Measurements from ENCODE around the gene ELMOD3.
"Not testable (repeated sequence)": the region's sequence is repeated elsewhere in the genome, so short reads cannot be mapped to it uniquely, and the experiment has no call there.

Gene ELMOD3

GRCh38 chr2:85318222-85319074, 36.1 kb upstream of the ELMOD3 start:
- Histone ChIP-seq H3K36me3 (peaks cover 89 to 100% (median 98%) of the 10 kb centered on the region in 11 experiments), H3K4me3 (no peak overlapping the region), H3K27me3 (no peaks in the 10 kb centered on the region), H3K4me1 (peaks cover 16 to 67% (median 34%) of the 10 kb centered on the region in 10 experiments; a peak in 19 of 20 replicates), H4K20me1 (peaks cover 80 to 100% (median 100%) of the 10 kb centered on the region in 11 experiments), H3K9me3 (replicated peaks in 1 of 11) (no peaks in the 10 kb centered on the region), H3K4me2 (peak overlapping the region in 3 of 11 experiments; percentile 25 to 99 (median 99); a peak in 5 of 22 replicates), H3K9ac (no peak overlapping the region; a peak in 1 of 22 replicates), H3K27ac (peak overlapping the region in 1 of 11 experiments; percentile 11; a peak in 1 of 22 replicates)
- TF ChIP-seq Cebpa-rat (IDR thresholded peaks at IDR 0.05): no peak

GRCh38 chr2:85319796-85320195, 34.8 kb upstream of the ELMOD3 start:
- Histone ChIP-seq H4K20me1 (peaks cover 86 to 100% (median 100%) of the 10 kb centered on the region in 11 experiments), H3K4me1 (peaks cover 28 to 70% (median 48%) of the 10 kb centered on the region in 10 experiments), H3K27me3 (no peaks in the 10 kb centered on the region), H3K9me3 (replicated peaks in 1 of 11) (no peaks in the 10 kb centered on the region), H3K4me3 (no peak overlapping the region), H3K9ac (peak overlapping the region in 2 of 11 experiments; percentile 31 to 37; a peak in 3 of 22 replicates), H3K4me2 (peak overlapping the region in 6 of 11 experiments; percentile 2 to 99 (median 94); a peak in 8 of 22 replicates), H3K27ac (no peak overlapping the region), H3K36me3 (peaks cover 94 to 100% (median 98%) of the 10 kb centered on the region in 11 experiments)
- no peak for TF ChIP-seq Cebpa-rat (IDR thresholded peaks at IDR 0.05)

GRCh38 chr2:85323351-85323987, 31.1 kb upstream of the ELMOD3 start:
- peaks cover 80 to 88% (median 87%) of the 10 kb centered on the region in 11 experiments for H3K36me3 ChIP-seq
- H3K4me2 ChIP-seq: peak overlapping the region; percentile 9 to 99 (median 94)
- peak overlapping the region in 5 of 10 experiments; percentile 20 to 95 (median 85); a peak in 5 of 20 replicates for H3K4me3 ChIP-seq
- peaks cover 41 to 76% (median 57%) of the 10 kb centered on the region in 10 experiments for H3K4me1 ChIP-seq
- no peak for TF ChIP-seq Cebpa-rat (IDR thresholded peaks at IDR 0.05)
- H3K27ac ChIP-seq: no peak overlapping the region
- H4K20me1 ChIP-seq: peaks cover 81 to 90% (median 84%) of the 10 kb centered on the region in 11 experiments
- no peaks in the 10 kb centered on the region for H3K27me3 ChIP-seq
- no peaks in the 10 kb centered on the region for H3K9me3 ChIP-seq (replicated peaks in 1 of 11)
- H3K9ac ChIP-seq: peak overlapping the region in 2 of 11 experiments; percentile 33 to 41; a peak in 3 of 22 replicates

GRCh38 chr2:85323988-85324367, 30.6 kb upstream of the ELMOD3 start:
- peak overlapping the region; percentile 25 to 99 (median 95); a peak in 21 of 22 replicates for H3K4me2 ChIP-seq
- peaks cover 46 to 76% (median 59%) of the 10 kb centered on the region in 10 experiments for H3K4me1 ChIP-seq
- peaks cover 75 to 83% (median 82%) of the 10 kb centered on the region in 11 experiments for H3K36me3 ChIP-seq
- H3K4me3 ChIP-seq: peak overlapping the region in 6 of 10 experiments; percentile 20 to 97 (median 90); a peak in 8 of 20 replicates
- peaks cover 76 to 85% (median 79%) of the 10 kb centered on the region in 11 experiments for H4K20me1 ChIP-seq
- H3K9me3 ChIP-seq (replicated peaks in 1 of 11); H3K27ac ChIP-seq; H3K27me3 ChIP-seq: not testable (repeated sequence)
- H3K9ac ChIP-seq: peak overlapping the region in 2 of 11 experiments; percentile 33 to 41; a peak in 2 of 22 replicates

GRCh38 chr2:85324639-85325465, 29.7 kb upstream of the ELMOD3 start:
- Histone ChIP-seq H3K9me3 (replicated peaks in 1 of 11) (no peaks in the 10 kb centered on the region), H3K9ac (peak overlapping the region; percentile 92 to 98 (median 96)), H3K27me3 (no peaks in the 10 kb centered on the region), H3K4me3 (peak overlapping the region; percentile 82 to 97 (median 91)), H3K4me2 (peak overlapping the region; percentile 91 to 99 (median 97)), H3K4me1 (peaks cover 51 to 74% (median 63%) of the 10 kb centered on the region in 10 experiments), H3K27ac (peak overlapping the region in 9 of 11 experiments; percentile 31 to 98 (median 97); a peak in 12 of 22 replicates), H3K36me3 (peaks cover 67 to 75% (median 73%) of the 10 kb centered on the region in 11 experiments), H4K20me1 (peaks cover 68 to 76% (median 70%) of the 10 kb centered on the region in 11 experiments)
- 0 out of 22 replicates have a peak, but pooled peaks of 1 of the 11 experiments have one; percentile 10 for TF ChIP-seq Cebpa-rat (IDR thresholded peaks at IDR 0.05)

GRCh38 chr2:85325466-85325811, 29.1 kb upstream of the ELMOD3 start:
- peaks cover 61 to 69% (median 67%) of the 10 kb centered on the region in 11 experiments for H3K36me3 ChIP-seq
- peak overlapping the region; percentile 91 to 99 (median 97) for H3K4me2 ChIP-seq
- no peak for TF ChIP-seq Cebpa-rat (IDR thresholded peaks at IDR 0.05)
- no peaks in the 10 kb centered on the region for H3K9me3 ChIP-seq (replicated peaks in 1 of 11)
- H3K4me1 ChIP-seq: peaks cover 51 to 69% (median 58%) of the 10 kb centered on the region in 10 experiments
- H3K27ac ChIP-seq: peak overlapping the region in 9 of 11 experiments; percentile 31 to 98 (median 97); a peak in 15 of 22 replicates
- peaks cover 62 to 71% (median 64%) of the 10 kb centered on the region in 11 experiments for H4K20me1 ChIP-seq
- H3K27me3 ChIP-seq: no peaks in the 10 kb centered on the region
- H3K4me3 ChIP-seq: peak overlapping the region; percentile 82 to 97 (median 91)
- H3K9ac ChIP-seq: peak overlapping the region; percentile 92 to 98 (median 96)

- peaks cover 50 to 59% (median 53%) of the 10 kb centered on the region in 11 experiments for H4K20me1 ChIP-seq
- H3K4me1 ChIP-seq: peaks cover 46 to 58% (median 52%) of the 10 kb centered on the region in 10 experiments
- H3K27ac ChIP-seq: peak overlapping the region; percentile 94 to 98 (median 97)
- peak overlapping the region; percentile 91 to 99 (median 97) for H3K4me2 ChIP-seq
- H3K27me3 ChIP-seq: no peaks in the 10 kb centered on the region
- TF ChIP-seq Cebpa-rat (IDR thresholded peaks at IDR 0.05): no peak
- peaks cover 49 to 57% (median 56%) of the 10 kb centered on the region in 11 experiments for H3K36me3 ChIP-seq
- H3K9ac ChIP-seq: peak overlapping the region; percentile 92 to 98 (median 96)
- no peaks in the 10 kb centered on the region for H3K9me3 ChIP-seq (replicated peaks in 1 of 11)
- H3K4me3 ChIP-seq: peak overlapping the region; percentile 82 to 97 (median 91)
Observed at GRCh38 chr2:85326406-85327159, 28.0 kb upstream of the ELMOD3 start.
